ENCODE measurements around the gene JAG2. TPM values are rescaled to one million over a fixed set of nuclear protein-coding genes. Genes with fewer than 3 reads are reported as not detected.
A peak's percentile ranks its signal among the peaks of the same experiment; 100 is the strongest.

Gene JAG2
- total and polyA plus RNA-seq, 8 donors = 10.1 to 34.2 (median 14.6) TPM

- Histone ChIP-seq H3K27ac (no peak overlapping the region), H3K4me1 (no peaks in the 10 kb centered on the region), H3K36me3 (peaks cover 0 to 22% of the 10 kb centered on the region in 2 donors), H3K4me3 (no peak overlapping the region), H3K27me3 (no peaks in the 10 kb centered on the region), H3K9me3 (peaks cover 0 to 22% of the 10 kb centered on the region in 2 donors)
- TF ChIP-seq, protein P1, sequence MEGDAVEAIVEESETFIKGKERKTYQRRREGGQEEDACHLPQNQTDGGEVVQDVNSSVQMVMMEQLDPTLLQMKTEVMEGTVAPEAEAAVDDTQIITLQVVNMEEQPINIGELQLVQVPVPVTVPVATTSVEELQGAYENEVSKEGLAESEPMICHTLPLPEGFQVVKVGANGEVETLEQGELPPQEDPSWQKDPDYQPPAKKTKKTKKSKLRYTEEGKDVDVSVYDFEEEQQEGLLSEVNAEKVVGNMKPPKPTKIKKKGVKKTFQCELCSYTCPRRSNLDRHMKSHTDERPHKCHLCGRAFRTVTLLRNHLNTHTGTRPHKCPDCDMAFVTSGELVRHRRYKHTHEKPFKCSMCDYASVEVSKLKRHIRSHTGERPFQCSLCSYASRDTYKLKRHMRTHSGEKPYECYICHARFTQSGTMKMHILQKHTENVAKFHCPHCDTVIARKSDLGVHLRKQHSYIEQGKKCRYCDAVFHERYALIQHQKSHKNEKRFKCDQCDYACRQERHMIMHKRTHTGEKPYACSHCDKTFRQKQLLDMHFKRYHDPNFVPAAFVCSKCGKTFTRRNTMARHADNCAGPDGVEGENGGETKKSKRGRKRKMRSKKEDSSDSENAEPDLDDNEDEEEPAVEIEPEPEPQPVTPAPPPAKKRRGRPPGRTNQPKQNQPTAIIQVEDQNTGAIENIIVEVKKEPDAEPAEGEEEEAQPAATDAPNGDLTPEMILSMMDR (IDR thresholded peaks at IDR 0.05) = no peak
- intact Hi-C loops (cut with DNase I) = no loop called here
- no peak for ATAC-seq
- DNase-seq = peak in 1 of 4 donors; percentile 58
These were observed 31.0 kb downstream of the JAG2 start for GRCh38 chr14:105137481-105138020.

- TF ChIP-seq, protein P1 (IDR thresholded peaks at IDR 0.05) = no peak
- ATAC-seq = no peak
- intact Hi-C loops (cut with DNase I) = no loop called here
- H3K27ac ChIP-seq = no peak overlapping the region
- peaks cover 0 to 16% of the 10 kb centered on the region in 2 donors for H3K36me3 ChIP-seq
- H3K4me1 ChIP-seq = no peaks in the 10 kb centered on the region
- DNase-seq = peak in 1 of 4 donors; percentile 73
- H3K27me3 ChIP-seq = no peaks in the 10 kb centered on the region
- peaks cover 0 to 27% of the 10 kb centered on the region in 2 donors for H3K9me3 ChIP-seq
- no peak overlapping the region for H3K4me3 ChIP-seq
These were observed 31.9 kb downstream of the JAG2 start for GRCh38 chr14:105136401-105137322.

- Histone ChIP-seq H3K4me1 (no peaks in the 10 kb centered on the region), H3K27me3 (no peaks in the 10 kb centered on the region), H3K4me3 (no peak overlapping the region), H3K9me3 (peaks cover 0 to 35% of the 10 kb centered on the region in 2 donors), H3K36me3 (peaks cover 0 to 8% of the 10 kb centered on the region in 2 donors), H3K27ac (no peak overlapping the region)
- ATAC-seq (no peak), DNase-seq (no peak)
- intact Hi-C loops (cut with DNase I) = no loop called here
- TF ChIP-seq, protein P1 (IDR thresholded peaks at IDR 0.05) = no peak
These were observed 32.7 kb downstream of the JAG2 start for GRCh38 chr14:105135700-105136395.

DNA sequence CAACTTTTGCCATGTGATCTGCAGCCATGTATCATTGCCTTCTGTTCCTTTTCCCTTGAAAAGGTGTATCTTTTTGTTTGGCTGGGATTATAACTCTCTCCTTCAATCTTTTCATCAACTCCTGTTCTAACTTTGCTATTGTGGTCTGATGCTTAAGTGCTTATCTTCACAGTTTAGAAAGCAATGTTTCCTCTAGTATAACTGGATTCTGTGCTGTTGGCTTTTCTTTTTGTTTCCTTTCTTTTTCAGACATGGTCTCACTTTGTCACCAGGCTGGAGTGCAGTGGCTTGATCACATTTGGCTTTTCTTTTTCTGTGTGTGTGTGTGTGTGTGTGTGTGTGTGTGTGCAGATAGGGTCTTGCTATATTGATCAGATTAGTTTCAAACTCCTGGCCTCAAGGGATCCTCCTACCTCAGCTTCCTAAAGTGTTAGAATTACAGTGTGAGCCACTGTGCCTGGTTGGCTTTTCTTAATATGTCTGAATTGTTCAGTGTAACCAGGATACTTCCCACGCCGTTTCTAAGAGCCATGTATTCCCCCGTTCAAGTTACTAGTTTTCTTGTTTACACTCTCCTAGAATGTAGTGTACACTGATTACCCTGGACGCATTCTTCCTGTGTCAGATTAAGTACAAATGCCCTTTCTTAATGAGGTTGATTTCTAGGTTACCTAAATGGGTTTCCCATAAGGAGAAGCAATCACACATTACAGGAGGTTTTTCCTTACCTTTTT lies 35.5 kb downstream of the JAG2 start:
- Histone ChIP-seq H3K36me3 (no peaks in the 10 kb centered on the region), H3K9me3 (peaks cover 0 to 16% of the 10 kb centered on the region in 2 donors), H3K27ac (no peak overlapping the region), H3K4me3 (no peak overlapping the region), H3K27me3 (no peaks in the 10 kb centered on the region), H3K4me1 (no peaks in the 10 kb centered on the region)
- ATAC-seq (no peak), DNase-seq (no peak)
- TF ChIP-seq, protein P1 (IDR thresholded peaks at IDR 0.05) = no peak
- intact Hi-C loops (cut with DNase I) = no loop called here
